NT2/D1 (cell line): Measurements from ENCODE around the gene TBL1X.

Experiments used
- YY1 ChIP-seq: IDR thresholded peaks from 2 replicates; pipeline ENCODE4 v1.6.1; 2011; ENCODE audit not compliant: insufficient read length, insufficient read depth
- ZNF274 ChIP-seq: IDR thresholded peaks from 2 replicates; pipeline ENCODE4 v1.6.1; 2011; ENCODE audit warnings: mild to moderate bottlenecking, low read depth, low read length

GRCh38 chrX:9525511-9526248 is 60.8 kb downstream of the TBL1X start:
- TF ChIP-seq ZNF274, result no peak
- TF ChIP-seq YY1, result no peak
